IMR-90 (cell line): ENCODE results near the gene SMARCD1. TPM values are rescaled to one million over a fixed set of nuclear protein-coding genes. Genes with fewer than 3 reads are reported as not detected.

Experiments used
- ATAC-seq: fragments of 200-7000 bp; cut with Tn5 transposase; 2 replicates; pipeline ENCODE4 v1.9.1; 2020; ENCODE audit warnings: low read depth, mild to moderate bottlenecking, moderate library complexity
- BruUV-seq: library from RNA; stranded (reverse); fragments of 400-500 nt; replicated peaks from 2 replicates; lab custom pipeline; 2021; lab: Mats Ljungman, UMichigan
- CTCF ChIA-PET: fragments of 300-600 bp; formaldehyde crosslinking; extraction: SDS; loops from one replicate; lab custom pipeline; 2021; ENCODE audit warnings: antibody characterized with exemption; lab: Yijun Ruan, JAX
- POLR2A ChIA-PET: fragments of 300-600 bp; sonication (Branson Sonifier 250); formaldehyde crosslinking; loops from one replicate; lab custom pipeline; 2022; ENCODE audit warnings: antibody characterized with exemption; ENCODE audit not compliant: unreplicated experiment; lab: Charles Lee
- DNase-seq: peaks from one replicate; pipeline ENCODE4 v3.0.0; 2013
- H2AFZ ChIP-seq: replicated peaks from 2 replicates; pipeline ENCODE3; 2013; ENCODE audit warnings: low read length, mild to moderate bottlenecking; ENCODE audit not compliant: poor library complexity
- H2AK5ac ChIP-seq: 2 replicates; pipeline ENCODE4 v1.6.1; 2013; ENCODE audit warnings: low read depth, low read length, inconsistent platforms
- H2AK9ac ChIP-seq: replicated peaks from 2 replicates; pipeline ENCODE3; 2013; ENCODE audit warnings: mild to moderate bottlenecking, low read depth, low read length, moderate library complexity; ENCODE audit not compliant: poor library complexity
- H2BK120ac ChIP-seq: 2 replicates; pipeline ENCODE4 v1.6.1; 2013; ENCODE audit warnings: low read depth, low read length, inconsistent platforms
- H2BK15ac ChIP-seq: 3 replicates; pipeline ENCODE4 v1.6.1; 2013; ENCODE audit warnings: low read depth, low read length, inconsistent platforms
- H2BK20ac ChIP-seq: 2 replicates; pipeline ENCODE4 v1.6.1; 2013; ENCODE audit warnings: low read depth, mild to moderate bottlenecking, inconsistent platforms, low read length, moderate library complexity
- H2BK5ac ChIP-seq: 2 replicates; pipeline ENCODE4 v1.6.1; 2013; ENCODE audit warnings: mild to moderate bottlenecking, low read depth, low read length, inconsistent platforms; ENCODE audit not compliant: poor library complexity, severe bottlenecking
- H3K14ac ChIP-seq: replicated peaks from 2 replicates; pipeline ENCODE4 v1.6.1; 2013; ENCODE audit warnings: low read depth, low read length, inconsistent platforms
- H3K18ac ChIP-seq: 2 replicates; pipeline ENCODE4 v1.6.1; 2013; ENCODE audit warnings: low read depth, low read length, control low read depth
- H3K23ac ChIP-seq: 2 replicates; pipeline ENCODE4 v1.6.1; 2013; ENCODE audit warnings: low read depth, low read length, inconsistent platforms
- H3K27ac ChIP-seq: 2 replicates; pipeline ENCODE4 v1.5.1; 2013; ENCODE audit warnings: mild to moderate bottlenecking, control low read depth, low read length; ENCODE audit not compliant: insufficient read depth
- H3K27me3 ChIP-seq: 2 replicates; pipeline ENCODE4 v1.6.1; 2013; ENCODE audit warnings: low read length; ENCODE audit not compliant: control insufficient read depth, insufficient read depth
- H3K36me3 ChIP-seq: 2 replicates; pipeline ENCODE4 v1.6.1; 2013; ENCODE audit warnings: low read length, mixed read lengths; ENCODE audit not compliant: control insufficient read depth, insufficient read depth
- H3K4ac ChIP-seq: 2 replicates; pipeline ENCODE4 v1.6.1; 2013; ENCODE audit warnings: low read depth, low read length, inconsistent platforms
- H3K4me1 ChIP-seq: 2 replicates; pipeline ENCODE4 v1.6.1; 2013; ENCODE audit warnings: low read length, mixed read lengths; ENCODE audit not compliant: control insufficient read depth, insufficient read depth
- H3K4me2 ChIP-seq: 2 replicates; pipeline ENCODE4 v1.6.1; 2013; ENCODE audit warnings: low read depth, mild to moderate bottlenecking, control low read depth, low read length, moderate library complexity
- H3K4me3 ChIP-seq: 2 replicates; pipeline ENCODE4 v1.5.1; 2013; ENCODE audit warnings: low read depth, mild to moderate bottlenecking, control low read depth, low read length, moderate library complexity; ENCODE audit not compliant: insufficient read depth
- H3K56ac ChIP-seq: 2 replicates; pipeline ENCODE4 v1.6.1; 2013; ENCODE audit warnings: low read length, inconsistent platforms; ENCODE audit not compliant: insufficient read depth; ENCODE audit errors: extremely low read depth
- H3K79me1 ChIP-seq, 2 experiments: 2 replicates each; pipeline ENCODE4 v1.6.1; 2013; ENCODE audit warnings: low read length in 2 of 2, inconsistent platforms in 1 of 2, low read depth in 1 of 2
- H3K9ac ChIP-seq: 2 replicates; pipeline ENCODE4 v1.6.1; 2013; ENCODE audit warnings: low read depth, low read length, control low read depth
- H3K9me1 ChIP-seq: 2 replicates; pipeline ENCODE4 v1.6.1; 2013; ENCODE audit warnings: low read length, inconsistent platforms; ENCODE audit not compliant: insufficient read depth
- H3K9me3 ChIP-seq: 2 replicates; pipeline ENCODE4 v1.6.1; 2013; ENCODE audit warnings: low read length; ENCODE audit not compliant: control insufficient read depth, insufficient read depth
- H4K20me1 ChIP-seq: 2 replicates; pipeline ENCODE4 v1.6.1; 2013; ENCODE audit warnings: low read length, inconsistent platforms; ENCODE audit not compliant: insufficient read depth
- H4K5ac ChIP-seq: 2 replicates; pipeline ENCODE4 v1.6.1; 2013; ENCODE audit warnings: mild to moderate bottlenecking, low read depth, low read length, control low read depth
- H4K8ac ChIP-seq, 2 experiments: 2 replicates each; pipeline ENCODE4 v1.6.1; 2013; ENCODE audit warnings: low read depth in 2 of 2, low read length in 2 of 2, control low read depth in 1 of 2, inconsistent platforms in 1 of 2
- H4K91ac ChIP-seq: 2 replicates; pipeline ENCODE4 v1.6.1; 2013; ENCODE audit warnings: low read depth, low read length, inconsistent platforms; ENCODE audit not compliant: insufficient read depth
- BHLHE40 ChIP-seq: fragments of 150-350 bp; IDR thresholded peaks from 2 replicates; pipeline ENCODE4 v1.6.1; 2016; ENCODE audit warnings: mild to moderate bottlenecking, low read depth, low read length
- CHD1 ChIP-seq: IDR thresholded peaks from 2 replicates; pipeline ENCODE4 v1.6.1; 2012; ENCODE audit warnings: low read depth, low read length, improper control_type of control experiment
- FOS ChIP-seq: fragments of 150-350 bp; IDR thresholded peaks from 2 replicates; pipeline ENCODE4 v1.6.1; 2016; ENCODE audit warnings: low read depth, low read length
- MAFK ChIP-seq: IDR thresholded peaks from 2 replicates; pipeline ENCODE4 v1.6.1; 2012; ENCODE audit warnings: low read depth, low read length, improper control_type of control experiment
- MAZ ChIP-seq: IDR thresholded peaks from 2 replicates; pipeline ENCODE4 v1.6.1; 2012; ENCODE audit warnings: low read depth, mild to moderate bottlenecking, low read length, improper control_type of control experiment, moderate library complexity, borderline replicate concordance
- NFE2L2 ChIP-seq: fragments of 150-350 bp; IDR thresholded peaks from 2 replicates; pipeline ENCODE4 v1.6.1; 2016; ENCODE audit warnings: low read depth, mild to moderate bottlenecking, low read length
- POLR2A ChIP-seq: IDR thresholded peaks from 2 replicates; pipeline ENCODE4 v1.6.1; 2012; ENCODE audit warnings: mild to moderate bottlenecking, low read depth, low read length
- RAD21 ChIP-seq: IDR thresholded peaks from 2 replicates; pipeline ENCODE4 v1.6.1; 2012; ENCODE audit warnings: low read length, improper control_type of control experiment
- RCOR1 ChIP-seq: IDR thresholded peaks from 2 replicates; pipeline ENCODE4 v1.6.1; 2012; ENCODE audit warnings: mild to moderate bottlenecking, low read length, improper control_type of control experiment; ENCODE audit not compliant: insufficient replicate concordance
- RFX5 ChIP-seq: IDR thresholded peaks from 2 replicates; pipeline ENCODE4 v1.8.0; 2012; ENCODE audit warnings: low read depth, mild to moderate bottlenecking, low read length, moderate library complexity
- USF2 ChIP-seq: fragments of 150-350 bp; IDR thresholded peaks from 2 replicates; pipeline ENCODE4 v1.6.1; 2017; ENCODE audit warnings: mild to moderate bottlenecking, antibody characterized with exemption, low read length, low read depth
- WGBS, 2 experiments: methylation state at CpG; one replicate each; pipeline versions ENCODE4 v1.1.5 to v1.1.7; 2013; ENCODE audit warnings: missing lambda C conversion rate in 2 of 2; ENCODE audit not compliant: insufficient read length in 1 of 2; ENCODE audit errors: extremely low coverage in 2 of 2; 5-methylcytosine and 5-hydroxymethylcytosine counted together
- dilution Hi-C: fragments of 300-500 bp; cut with HindIII; formaldehyde crosslinking; loops from one replicate; pipeline ENCODE4 v1.14.3; 2018; ENCODE audit warnings: low sequenced_read_pairs; ENCODE audit not compliant: unreplicated experiment
- in situ Hi-C: fragments of 300-500 bp; cut with MboI; formaldehyde crosslinking; loops from 3 replicates; pipeline ENCODE4 v1.14.3; 2019; ENCODE audit warnings: low sequenced_read_pairs, inconsistent platforms, mixed read lengths
- intact Hi-C: fragments of 100-400 bp; cut with micrococcal nuclease; formaldehyde crosslinking; loops from 2 replicates; pipeline ENCODE4 v1.10.0; 2022
- polyA plus RNA-seq, 3 experiments: library from polyadenylated mRNA; depleted of rRNA; stranded (reverse); fragments of >200 nt; gene quantifications; 2 replicates each; pipeline ENCODE4 v1.2.3, GENCODE V29; 2012; ENCODE audit warnings: low replicate concordance in 1 of 3
- total RNA-seq: library from RNA; depleted of rRNA; stranded (reverse); fragments of >200 nt; gene quantifications from 2 replicates; pipeline ENCODE4 v1.2.3, GENCODE V29; 2012
- TF ChIP-seq, protein P1 (sequence below): conservative IDR thresholded peaks from 2 replicates; pipeline ENCODE4 v1.5.1; 2012; ENCODE audit warnings: mild to moderate bottlenecking, low read depth, low read length, improper control_type of control experiment
- TF ChIP-seq, protein P2 (sequence below): fragments of 150-350 bp; IDR thresholded peaks from 2 replicates; pipeline ENCODE4 v1.6.1; 2016; ENCODE audit warnings: low read depth, mild to moderate bottlenecking, low read length, moderate library complexity, borderline replicate concordance

Gene SMARCD1
- total and polyA plus RNA-seq, 2 of the 4 experiments (the other 2 are of a cell fraction), result 28.1 to 47.9 TPM

- peak within 1 kb of the TSS; percentile 61 for H2BK5ac ChIP-seq
- H2BK20ac ChIP-seq, result no peak within 1 kb of the TSS
- H3K18ac ChIP-seq, result no peak within 1 kb of the TSS
- DNase-seq, result peak; percentile 99
- peaks cover 12 to 37% of the 10 kb centered on the region in 2 experiments for H3K79me1 ChIP-seq
- H3K27me3 ChIP-seq, result no peaks in the 10 kb centered on the region
- H3K9me1 ChIP-seq, result peaks cover 4% of the 10 kb centered on the region
- 0% methylated on average over 49 of the region's 59 CpGs; no CpG with 5 or more reads in 1 of the 2 experiments for WGBS, 2 experiments
- peak within 1 kb of the TSS; percentile 45; the same call in 1 of the 2 replicates for H2AK5ac ChIP-seq
- H3K4me3 ChIP-seq, result peak within 1 kb of the TSS; percentile 66
- intact Hi-C loops, result no loop called here
- peak within 1 kb of the TSS; percentile 65; the same call in 1 of the 2 replicates for H3K56ac ChIP-seq
- H3K9ac ChIP-seq, result peak within 1 kb of the TSS; percentile 81
- ATAC-seq, result peak; percentile 94
- H3K27ac ChIP-seq, result peak within 1 kb of the TSS; percentile 52
- H3K9me3 ChIP-seq, result no peaks in the 10 kb centered on the region
- dilution Hi-C loops, result no loop called here
- H4K91ac ChIP-seq, result peak within 1 kb of the TSS; percentile 62
- ChIA-PET POLR2A (interaction anchor here (1.3 kb wide), 1 partner anchor 27 kb away, joined by 4 read pairs; the partner anchor contains the start of gene SMARCD1), CTCF (interaction anchor here (0.6 to 2.2 kb wide), 17 partner anchors 8 to 306 kb away, joined by 3 to 13 read pairs (median 4); partner anchors contain the start of genes CERS5, GPD1 and SMARCD1)
- H3K4me2 ChIP-seq, result peak within 1 kb of the TSS; percentile 73
- H4K5ac ChIP-seq, result peak within 1 kb of the TSS; percentile 76
- no TSS peak for BruUV-seq
- H2BK120ac ChIP-seq, result peak within 1 kb of the TSS; percentile 10; the same call in 1 of the 2 replicates
- in situ Hi-C loops, result no loop called here
- peaks cover 13% of the 10 kb centered on the region for H3K4me1 ChIP-seq
- peak within 1 kb of the TSS; percentile 80 for H3K23ac ChIP-seq
- H3K36me3 ChIP-seq, result 0 out of 2 replicates have a peak, but pooled peaks cover 3% of the 10 kb centered on the region
- H3K14ac ChIP-seq, result peak within 1 kb of the TSS; percentile 78
- peak within 1 kb of the TSS; percentile 25; the same call in 1 of the 3 replicates for H2BK15ac ChIP-seq
- H4K20me1 ChIP-seq, result 0 out of 2 replicates have a peak, but pooled peaks cover 4% of the 10 kb centered on the region
- H3K4ac ChIP-seq, result peak within 1 kb of the TSS; percentile 80
- H2AFZ ChIP-seq, result peak within 1 kb of the TSS; percentile 99
- H2AK9ac ChIP-seq, result peak within 1 kb of the TSS; percentile 92
- peak within 1 kb of the TSS; percentile 49 to 96; a peak in 3 of 4 replicates for H4K8ac ChIP-seq
- TF ChIP-seq POLR2A, result peak; percentile 89
- TF ChIP-seq, protein P1, sequence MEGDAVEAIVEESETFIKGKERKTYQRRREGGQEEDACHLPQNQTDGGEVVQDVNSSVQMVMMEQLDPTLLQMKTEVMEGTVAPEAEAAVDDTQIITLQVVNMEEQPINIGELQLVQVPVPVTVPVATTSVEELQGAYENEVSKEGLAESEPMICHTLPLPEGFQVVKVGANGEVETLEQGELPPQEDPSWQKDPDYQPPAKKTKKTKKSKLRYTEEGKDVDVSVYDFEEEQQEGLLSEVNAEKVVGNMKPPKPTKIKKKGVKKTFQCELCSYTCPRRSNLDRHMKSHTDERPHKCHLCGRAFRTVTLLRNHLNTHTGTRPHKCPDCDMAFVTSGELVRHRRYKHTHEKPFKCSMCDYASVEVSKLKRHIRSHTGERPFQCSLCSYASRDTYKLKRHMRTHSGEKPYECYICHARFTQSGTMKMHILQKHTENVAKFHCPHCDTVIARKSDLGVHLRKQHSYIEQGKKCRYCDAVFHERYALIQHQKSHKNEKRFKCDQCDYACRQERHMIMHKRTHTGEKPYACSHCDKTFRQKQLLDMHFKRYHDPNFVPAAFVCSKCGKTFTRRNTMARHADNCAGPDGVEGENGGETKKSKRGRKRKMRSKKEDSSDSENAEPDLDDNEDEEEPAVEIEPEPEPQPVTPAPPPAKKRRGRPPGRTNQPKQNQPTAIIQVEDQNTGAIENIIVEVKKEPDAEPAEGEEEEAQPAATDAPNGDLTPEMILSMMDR, result peak; percentile 94
- peak; percentile 40; the same call in 1 of the 2 replicates for TF ChIP-seq RAD21
- TF ChIP-seq, protein P2, sequence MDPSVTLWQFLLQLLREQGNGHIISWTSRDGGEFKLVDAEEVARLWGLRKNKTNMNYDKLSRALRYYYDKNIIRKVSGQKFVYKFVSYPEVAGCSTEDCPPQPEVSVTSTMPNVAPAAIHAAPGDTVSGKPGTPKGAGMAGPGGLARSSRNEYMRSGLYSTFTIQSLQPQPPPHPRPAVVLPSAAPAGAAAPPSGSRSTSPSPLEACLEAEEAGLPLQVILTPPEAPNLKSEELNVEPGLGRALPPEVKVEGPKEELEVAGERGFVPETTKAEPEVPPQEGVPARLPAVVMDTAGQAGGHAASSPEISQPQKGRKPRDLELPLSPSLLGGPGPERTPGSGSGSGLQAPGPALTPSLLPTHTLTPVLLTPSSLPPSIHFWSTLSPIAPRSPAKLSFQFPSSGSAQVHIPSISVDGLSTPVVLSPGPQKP, result no peak
- no peak for TF ChIP-seq RCOR1
- no peak for TF ChIP-seq CHD1
- TF ChIP-seq FOS, result peak; percentile 3; the same call in 1 of the 2 replicates
- peak; percentile 2; the same call in 1 of the 2 replicates for TF ChIP-seq NFE2L2
- TF ChIP-seq BHLHE40, result peak; percentile 94
- peak; percentile 95 for TF ChIP-seq USF2
- TF ChIP-seq RFX5, result peak; percentile 100
- TF ChIP-seq MAFK, result no peak
- peak; percentile 24; the same call in 1 of the 2 replicates for TF ChIP-seq MAZ
Measured at GRCh38 chr12:50111693-50112455, 26.7 kb downstream of the SMARCD1 start, which contains the start of gene COX14. COX14 (plus strand) TSS chr12:50112236; CDS start chr12:50120044, 7,808 bp downstream.
